ENCODE data around the gene OBSL1.

The OBSL1 gene

GRCh38 chr2:219553463-219553963, 17.8 kb downstream of the OBSL1 start:
- no peak for DNase-seq (ENCODE audit: extremely low read depth, low read depth)
- TF ChIP-seq CTCF (IDR thresholded peaks at IDR 0.05; ENCODE audit: low read depth, low read length): no peak

GRCh38 chr2:219553168-219553417, 18.2 kb downstream of the OBSL1 start:
- no peak for DNase-seq (ENCODE audit: extremely low read depth, low read depth)
- no peak for TF ChIP-seq CTCF (IDR thresholded peaks at IDR 0.05; ENCODE audit: low read depth, low read length)

GRCh38 chr2:219552382-219553167, 18.8 kb downstream of the OBSL1 start:
- DNase-seq (ENCODE audit: extremely low read depth, low read depth): peak; percentile 35
- TF ChIP-seq CTCF (IDR thresholded peaks at IDR 0.05; ENCODE audit: low read depth, low read length): no peak

- TF ChIP-seq CTCF (IDR thresholded peaks at IDR 0.05; ENCODE audit: low read depth, low read length): no peak
- no peak for DNase-seq (ENCODE audit: extremely low read depth, low read depth)
These were observed 19.6 kb downstream of the OBSL1 start for GRCh38 chr2:219551441-219552381.

- no peak for TF ChIP-seq CTCF (IDR thresholded peaks at IDR 0.05; ENCODE audit: low read depth, low read length)
- DNase-seq (ENCODE audit: extremely low read depth, low read depth): no peak
These were observed 21.7 kb downstream of the OBSL1 start for GRCh38 chr2:219549619-219550018.

- no peak for DNase-seq (ENCODE audit: extremely low read depth, low read depth)
- no peak for TF ChIP-seq CTCF (IDR thresholded peaks at IDR 0.05; ENCODE audit: low read depth, low read length)
These were observed 22.3 kb downstream of the OBSL1 start for GRCh38 chr2:219548990-219549389.

- DNase-seq (ENCODE audit: extremely low read depth, low read depth): no peak
- no peak for TF ChIP-seq CTCF (IDR thresholded peaks at IDR 0.05; ENCODE audit: low read depth, low read length)
These were observed 23.7 kb downstream of the OBSL1 start for GRCh38 chr2:219547621-219548020.

All from AG09319 (cell line).